ENCODE results near the gene VSTM2L.

DNA sequence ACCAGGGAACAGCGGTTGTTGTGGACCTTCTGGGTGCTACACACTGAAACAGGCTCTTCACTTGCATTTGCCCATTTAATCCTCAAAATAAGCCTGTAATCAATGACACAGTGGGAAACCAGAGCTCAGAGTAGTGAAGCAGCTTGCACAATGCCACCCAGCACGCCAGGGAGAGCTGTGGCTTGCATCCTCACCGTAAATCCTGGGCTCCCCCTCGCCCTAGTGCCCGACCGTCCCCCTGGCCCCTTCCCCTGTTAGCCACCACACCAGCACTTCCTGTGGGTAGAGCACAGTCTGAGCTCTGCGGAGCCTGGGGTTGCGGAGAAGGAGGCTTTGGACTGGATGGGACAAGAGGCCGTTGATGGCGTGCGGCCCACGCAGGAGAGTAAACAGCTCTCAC lies 14.5 kb downstream of the VSTM2L start:
- TF ChIP-seq MAX (IDR thresholded peaks at IDR 0.05) (no peak), RCOR1 (IDR thresholded peaks at IDR 0.05; ENCODE audit: low read depth, low read length) (no peak)
